ENCODE measurements around the gene ZSCAN1. TPM values are rescaled to one million over a fixed set of nuclear protein-coding genes. Genes with fewer than 3 reads are reported as not detected.

The ZSCAN1 gene
- total RNA-seq (ENCODE audit: low replicate concordance) = not detected in 2 replicates

GRCh38 chr19:58033741-58034476 is at the start of gene ZSCAN1:
Gene ZSCAN1, plus strand, starts transcription at chr19:58034025. Its CDS starts 3,812 bp downstream, at chr19:58037837.
- DNase-seq (ENCODE audit: low read depth) = peak; percentile 14
- no peak for TF ChIP-seq CTCF (IDR thresholded peaks at IDR 0.05; ENCODE audit: insufficient read depth, low read length)
- H3K4me3 ChIP-seq (ENCODE audit: low read depth, low read length) = peak within 1 kb of the TSS; percentile 13

GRCh38 chr19:57992841-57993240 is 41.0 kb upstream of the ZSCAN1 start:
- H3K4me3 ChIP-seq (ENCODE audit: low read depth, low read length) = no peak overlapping the region
- no peak for TF ChIP-seq CTCF (IDR thresholded peaks at IDR 0.05; ENCODE audit: insufficient read depth, low read length)
- DNase-seq (ENCODE audit: low read depth) = no peak

GRCh38 chr19:58000677-58001076 is 33.1 kb upstream of the ZSCAN1 start:
- no peak for TF ChIP-seq CTCF (IDR thresholded peaks at IDR 0.05; ENCODE audit: insufficient read depth, low read length)
- no peak for DNase-seq (ENCODE audit: low read depth)
- no peak overlapping the region for H3K4me3 ChIP-seq (ENCODE audit: low read depth, low read length)

DNA sequence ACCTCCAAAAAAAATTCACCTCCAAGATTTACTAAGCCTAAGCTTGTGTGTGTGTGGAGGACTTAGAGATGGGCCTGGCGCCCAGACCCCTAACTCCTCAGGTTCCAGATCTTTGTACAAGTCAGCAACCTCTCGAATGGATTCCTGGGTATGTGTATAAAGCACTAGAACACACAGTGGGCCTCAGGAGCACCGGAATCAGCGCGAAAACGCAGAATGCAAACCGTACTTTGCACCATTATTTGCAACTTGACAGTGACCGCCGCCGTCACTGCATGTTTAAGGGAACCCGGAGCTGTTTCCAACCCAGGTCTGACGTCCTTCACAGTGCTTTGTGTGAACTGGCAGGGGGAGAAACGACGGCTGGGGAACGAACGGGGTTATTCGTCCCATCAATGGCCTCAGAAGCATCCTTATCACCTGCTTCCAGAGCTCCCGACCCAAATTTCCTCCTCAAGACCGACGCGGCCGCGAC is 31.9 kb upstream of the ZSCAN1 start:
- peak; percentile 14 for DNase-seq (ENCODE audit: low read depth)
- TF ChIP-seq CTCF (IDR thresholded peaks at IDR 0.05; ENCODE audit: insufficient read depth, low read length) = no peak
- peak overlapping the region; percentile 84 for H3K4me3 ChIP-seq (ENCODE audit: low read depth, low read length)

- TF ChIP-seq CTCF (IDR thresholded peaks at IDR 0.05; ENCODE audit: insufficient read depth, low read length) = no peak
- peak within 1 kb of the TSS; percentile 84 for H3K4me3 ChIP-seq (ENCODE audit: low read depth, low read length)
- DNase-seq (ENCODE audit: low read depth) = peak; percentile 80
Observed at GRCh38 chr19:58002384-58003173, 31.2 kb upstream of the ZSCAN1 start, which contains the start of gene ZNF606. Gene ZNF606, minus strand, starts transcription at chr19:58002820. Its CDS starts 1,501 bp downstream, at chr19:58001319.

- DNase-seq (ENCODE audit: low read depth) = peak; percentile 35
- no peak for TF ChIP-seq CTCF (IDR thresholded peaks at IDR 0.05; ENCODE audit: insufficient read depth, low read length)
Observed at GRCh38 chr19:58003174-58003828, 30.5 kb upstream of the ZSCAN1 start.

More at GRCh38 chr19:58003174-58003828, 30.5 kb upstream of the ZSCAN1 start:
- H3K4me3 ChIP-seq (ENCODE audit: low read depth, low read length) = peak overlapping the region; percentile 84
